ENCODE measurements around the gene GM2A. TPM values are rescaled to one million over a fixed set of nuclear protein-coding genes. Genes with fewer than 3 reads are reported as not detected.

GM2A gene
- polyA plus RNA-seq, 1 donor from 2014 or later: 0.40 TPM

DNA sequence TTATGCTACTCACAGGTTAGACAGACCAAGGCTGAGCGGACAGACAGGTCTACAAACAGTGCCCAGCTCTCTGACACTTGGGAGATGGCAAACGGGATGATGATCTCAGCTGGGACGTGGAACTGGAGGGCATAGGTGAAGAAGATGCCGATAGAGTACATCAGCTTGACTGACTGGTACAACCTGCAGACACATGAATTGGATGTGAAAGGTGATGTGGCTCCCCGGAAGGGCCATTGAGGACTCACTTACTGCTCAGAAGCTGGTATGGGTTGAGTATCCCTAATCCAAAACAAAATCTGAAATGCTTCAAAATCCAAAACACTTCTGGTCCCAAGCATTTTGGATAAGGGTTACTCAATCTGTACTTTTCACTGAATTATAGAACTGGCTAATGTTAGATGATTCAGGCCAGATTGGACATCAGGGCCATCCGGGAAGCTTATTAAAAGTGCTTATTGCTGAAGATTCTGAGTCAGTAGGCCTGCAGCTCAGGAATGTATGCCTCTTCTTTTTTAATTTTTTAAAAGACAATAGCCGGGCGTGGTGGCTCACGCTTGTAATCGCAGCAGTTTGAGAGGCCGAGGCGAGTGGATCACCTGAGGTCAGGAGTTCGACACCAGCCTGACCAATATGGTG is 28.1 kb downstream of the GM2A start:
- H3K36me3 ChIP-seq (ENCODE audit: insufficient read depth, low read length): no peaks in the 10 kb centered on the region
- H3K4me2 ChIP-seq (ENCODE audit: low read length): no peak overlapping the region
- no peak overlapping the region for H2AFZ ChIP-seq (ENCODE audit: low read depth, low read length)
- H3K27me3 ChIP-seq (ENCODE audit: insufficient read depth, low read depth, low read length): no peaks in the 10 kb centered on the region
- no peaks in the 10 kb centered on the region for H4K20me1 ChIP-seq (ENCODE audit: insufficient read depth)
- H3K9me2 ChIP-seq (ENCODE audit: insufficient read depth, low read length): no peaks in the 10 kb centered on the region
- H3K4me3 ChIP-seq (ENCODE audit: low read length): no peak overlapping the region
- no peak overlapping the region for H3K9ac ChIP-seq (ENCODE audit: low read length)
- no peaks in the 10 kb centered on the region for H3K79me2 ChIP-seq (replicated peaks; ENCODE audit: insufficient read depth, low read length)
- no peaks in the 10 kb centered on the region for H3K9me3 ChIP-seq (ENCODE audit: low read length)
- H3F3A ChIP-seq (ENCODE audit: insufficient read depth, low read length, poor library complexity, severe bottlenecking): no peaks in the 10 kb centered on the region
- no peak overlapping the region for H3K27ac ChIP-seq (ENCODE audit: low read length)
- TF ChIP-seq, protein P1, sequence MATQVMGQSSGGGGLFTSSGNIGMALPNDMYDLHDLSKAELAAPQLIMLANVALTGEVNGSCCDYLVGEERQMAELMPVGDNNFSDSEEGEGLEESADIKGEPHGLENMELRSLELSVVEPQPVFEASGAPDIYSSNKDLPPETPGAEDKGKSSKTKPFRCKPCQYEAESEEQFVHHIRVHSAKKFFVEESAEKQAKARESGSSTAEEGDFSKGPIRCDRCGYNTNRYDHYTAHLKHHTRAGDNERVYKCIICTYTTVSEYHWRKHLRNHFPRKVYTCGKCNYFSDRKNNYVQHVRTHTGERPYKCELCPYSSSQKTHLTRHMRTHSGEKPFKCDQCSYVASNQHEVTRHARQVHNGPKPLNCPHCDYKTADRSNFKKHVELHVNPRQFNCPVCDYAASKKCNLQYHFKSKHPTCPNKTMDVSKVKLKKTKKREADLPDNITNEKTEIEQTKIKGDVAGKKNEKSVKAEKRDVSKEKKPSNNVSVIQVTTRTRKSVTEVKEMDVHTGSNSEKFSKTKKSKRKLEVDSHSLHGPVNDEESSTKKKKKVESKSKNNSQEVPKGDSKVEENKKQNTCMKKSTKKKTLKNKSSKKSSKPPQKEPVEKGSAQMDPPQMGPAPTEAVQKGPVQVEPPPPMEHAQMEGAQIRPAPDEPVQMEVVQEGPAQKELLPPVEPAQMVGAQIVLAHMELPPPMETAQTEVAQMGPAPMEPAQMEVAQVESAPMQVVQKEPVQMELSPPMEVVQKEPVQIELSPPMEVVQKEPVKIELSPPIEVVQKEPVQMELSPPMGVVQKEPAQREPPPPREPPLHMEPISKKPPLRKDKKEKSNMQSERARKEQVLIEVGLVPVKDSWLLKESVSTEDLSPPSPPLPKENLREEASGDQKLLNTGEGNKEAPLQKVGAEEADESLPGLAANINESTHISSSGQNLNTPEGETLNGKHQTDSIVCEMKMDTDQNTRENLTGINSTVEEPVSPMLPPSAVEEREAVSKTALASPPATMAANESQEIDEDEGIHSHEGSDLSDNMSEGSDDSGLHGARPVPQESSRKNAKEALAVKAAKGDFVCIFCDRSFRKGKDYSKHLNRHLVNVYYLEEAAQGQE (IDR thresholded peaks at IDR 0.05; ENCODE audit: borderline replicate concordance): no peak
- TF ChIP-seq, protein P2, sequence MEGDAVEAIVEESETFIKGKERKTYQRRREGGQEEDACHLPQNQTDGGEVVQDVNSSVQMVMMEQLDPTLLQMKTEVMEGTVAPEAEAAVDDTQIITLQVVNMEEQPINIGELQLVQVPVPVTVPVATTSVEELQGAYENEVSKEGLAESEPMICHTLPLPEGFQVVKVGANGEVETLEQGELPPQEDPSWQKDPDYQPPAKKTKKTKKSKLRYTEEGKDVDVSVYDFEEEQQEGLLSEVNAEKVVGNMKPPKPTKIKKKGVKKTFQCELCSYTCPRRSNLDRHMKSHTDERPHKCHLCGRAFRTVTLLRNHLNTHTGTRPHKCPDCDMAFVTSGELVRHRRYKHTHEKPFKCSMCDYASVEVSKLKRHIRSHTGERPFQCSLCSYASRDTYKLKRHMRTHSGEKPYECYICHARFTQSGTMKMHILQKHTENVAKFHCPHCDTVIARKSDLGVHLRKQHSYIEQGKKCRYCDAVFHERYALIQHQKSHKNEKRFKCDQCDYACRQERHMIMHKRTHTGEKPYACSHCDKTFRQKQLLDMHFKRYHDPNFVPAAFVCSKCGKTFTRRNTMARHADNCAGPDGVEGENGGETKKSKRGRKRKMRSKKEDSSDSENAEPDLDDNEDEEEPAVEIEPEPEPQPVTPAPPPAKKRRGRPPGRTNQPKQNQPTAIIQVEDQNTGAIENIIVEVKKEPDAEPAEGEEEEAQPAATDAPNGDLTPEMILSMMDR (IDR thresholded peaks at IDR 0.05; ENCODE audit: poor library complexity, severe bottlenecking): no peak
- TF ChIP-seq POLR2AphosphoS5 (IDR thresholded peaks at IDR 0.05): no peak
- TF ChIP-seq TAF1 (IDR thresholded peaks at IDR 0.05; ENCODE audit: low read depth): no peak
- TF ChIP-seq RAD21 (conservative IDR thresholded peaks at IDR 0.05): no peak
- TF ChIP-seq EP300 (conservative IDR thresholded peaks at IDR 0.05; ENCODE audit: poor library complexity, severe bottlenecking): no peak
- no peak for TF ChIP-seq EZH2 (IDR thresholded peaks at IDR 0.05; ENCODE audit: borderline replicate concordance, insufficient read depth, low read length, poor library complexity, severe bottlenecking)
- TF ChIP-seq MXI1 (conservative IDR thresholded peaks at IDR 0.05; ENCODE audit: poor library complexity, severe bottlenecking): no peak
- no peak for TF ChIP-seq SMC3 (conservative IDR thresholded peaks at IDR 0.05; ENCODE audit: poor library complexity)

DNA sequence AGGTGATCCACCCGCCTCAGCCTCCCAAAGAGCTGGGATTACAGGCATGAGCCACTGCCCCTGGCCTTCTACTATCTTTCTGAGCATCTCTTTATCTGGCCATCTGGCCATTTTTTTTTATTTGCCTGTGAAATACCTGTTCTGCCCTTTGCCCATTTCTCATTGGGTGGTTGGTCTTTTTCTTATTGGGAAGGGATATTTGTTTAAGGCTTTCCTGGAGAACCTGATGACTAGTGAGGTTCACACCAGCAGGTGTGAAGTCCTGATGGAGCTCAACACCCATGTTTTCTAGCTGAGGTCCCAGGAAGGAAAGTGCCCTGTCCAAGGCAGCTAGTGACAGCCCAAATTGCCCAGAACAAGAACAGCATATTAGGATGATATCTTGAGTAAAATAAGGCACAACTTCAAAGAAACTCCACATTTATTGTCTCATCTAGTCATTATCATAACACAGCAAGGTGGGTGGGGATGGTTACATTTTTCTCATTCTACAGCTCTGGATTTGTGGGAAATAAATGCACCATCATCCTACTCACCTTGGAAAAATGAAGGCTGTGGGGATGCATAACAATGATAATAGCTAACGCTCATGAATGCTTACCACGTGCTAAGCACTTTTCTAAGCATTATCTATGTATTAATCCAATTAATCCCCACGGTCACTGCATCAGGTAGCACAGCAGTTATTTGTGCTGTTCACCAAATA is 30.3 kb downstream of the GM2A start:
- Histone ChIP-seq H3K4me2 (ENCODE audit: low read length) (no peak overlapping the region), H3K9me3 (ENCODE audit: low read length) (no peaks in the 10 kb centered on the region), H3K27ac (ENCODE audit: low read length) (no peak overlapping the region), H3K9me2 (ENCODE audit: insufficient read depth, low read length) (no peaks in the 10 kb centered on the region), H3K79me2 (replicated peaks; ENCODE audit: insufficient read depth, low read length) (no peaks in the 10 kb centered on the region), H3K4me3 (ENCODE audit: low read length) (no peak overlapping the region), H3K9ac (ENCODE audit: low read length) (no peak overlapping the region), H3F3A (ENCODE audit: insufficient read depth, low read length, poor library complexity, severe bottlenecking) (no peaks in the 10 kb centered on the region), H4K20me1 (ENCODE audit: insufficient read depth) (no peaks in the 10 kb centered on the region), H2AFZ (ENCODE audit: low read depth, low read length) (no peak overlapping the region), H3K27me3 (ENCODE audit: insufficient read depth, low read depth, low read length) (no peaks in the 10 kb centered on the region), H3K36me3 (ENCODE audit: insufficient read depth, low read length) (no peaks in the 10 kb centered on the region)
- TF ChIP-seq EP300 (conservative IDR thresholded peaks at IDR 0.05; ENCODE audit: poor library complexity, severe bottlenecking): no peak
- no peak for TF ChIP-seq TAF1 (IDR thresholded peaks at IDR 0.05; ENCODE audit: low read depth)
- TF ChIP-seq, protein P1 (IDR thresholded peaks at IDR 0.05; ENCODE audit: borderline replicate concordance): no peak
- TF ChIP-seq, protein P2 (IDR thresholded peaks at IDR 0.05; ENCODE audit: poor library complexity, severe bottlenecking): no peak
